HG03432 (cell line): Measurements from ENCODE around the gene ZNF35.

Experiments used
- ATAC-seq: cut with Tn5 transposase; IDR thresholded peaks from one replicate; pipeline ENCODE4 v1.9.1; 2021; ENCODE audit warnings: mild to moderate bottlenecking, moderate library complexity; ENCODE audit not compliant: unreplicated experiment

ZNF35 gene

GRCh38 chr3:44682182-44682896 lies 33.8 kb downstream of the ZNF35 start:
- no peak for ATAC-seq

GRCh38 chr3:44685128-44685800 lies 36.7 kb downstream of the ZNF35 start:
- peak; percentile 66 for ATAC-seq

- ATAC-seq: no peak
Observed at GRCh38 chr3:44687898-44688297, 39.4 kb downstream of the ZNF35 start.
